SK-N-MC (cell line): Measurements from ENCODE around the gene NOTCH2.

Source experiments
- EZH2 ChIP-seq: fragments of 200-600 bp; sonication (generic); IDR thresholded peaks from one replicate; pipeline ENCODE4 v1.6.1; 2017; ENCODE audit warnings: antibody characterized with exemption
- FOXP2 ChIP-seq: optimal IDR thresholded peaks from 2 replicates; pipeline ENCODE3; 2011; ENCODE audit warnings: mild to moderate bottlenecking, moderate library complexity; ENCODE audit not compliant: insufficient read depth; ENCODE audit errors: extremely low read length, control extremely low read depth
- POLR2AphosphoS5 ChIP-seq: IDR thresholded peaks from 2 replicates; pipeline ENCODE4 v1.6.1; 2012; ENCODE audit warnings: mild to moderate bottlenecking, low read depth, low read length, borderline replicate concordance

- no peak for TF ChIP-seq POLR2AphosphoS5
- no peak for TF ChIP-seq EZH2
- TF ChIP-seq FOXP2 = no peak
Observed at GRCh38 chr1:119919241-119919640, 150.2 kb downstream of the NOTCH2 start.
